A549 (cell line): Measurements from ENCODE around the gene THOC5. TPM values are rescaled to one million over a fixed set of nuclear protein-coding genes. Genes with fewer than 3 reads are reported as not detected.

Source experiments
- polyA plus RNA-seq, 4 experiments: library from polyadenylated mRNA; depleted of rRNA in 3 of 4; stranded (reverse); fragments of >200 nt; fragmentation: RNase III in 1 of 4; extraction: RNeasy Plus Mini Kit Qiagen cat#74134 plus additional on column Dnase treatment in 1 of 4; gene quantifications; 2 replicates in 3 of 4; 3 replicates in 1 of 4; pipeline ENCODE4 v1.2.3, GENCODE V29; 2011 to 2017

The THOC5 gene
- polyA plus RNA-seq, 2 of the 4 experiments (the other 2 are of a cell fraction): 24.1 to 43.3 TPM

Other genes starting within 250 kb of the THOC5 start
- gene GAS2L1, start 247.1 kb downstream of the THOC5 start, polyA plus RNA-seq (2011; rRNA removed): 6.5 and 7.6 TPM in 2 replicates
- 14.8 to 17.2 TPM (median 16.5 TPM) in 3 replicates for gene GAS2L1, start 247.1 kb downstream of the THOC5 start, polyA plus RNA-seq (2017; fragmentation: RNase III; extraction: RNeasy Plus Mini Kit Qiagen cat#74134 plus additional on column Dnase treatment)
- 0.08 and 0.28 TPM in 2 replicates for gene RASL10A, start 238.1 kb downstream of the THOC5 start, polyA plus RNA-seq (2011; rRNA removed)
- gene RASL10A, start 238.1 kb downstream of the THOC5 start, polyA plus RNA-seq (2017; fragmentation: RNase III; extraction: RNeasy Plus Mini Kit Qiagen cat#74134 plus additional on column Dnase treatment): 0.22 to 0.36 TPM (median 0.25 TPM) in 3 replicates
- 25.4 and 27.0 TPM in 2 replicates for gene AP1B1, start 165.2 kb downstream of the THOC5 start, polyA plus RNA-seq (2011; rRNA removed)
- gene AP1B1, start 165.2 kb downstream of the THOC5 start, polyA plus RNA-seq (2017; fragmentation: RNase III; extraction: RNeasy Plus Mini Kit Qiagen cat#74134 plus additional on column Dnase treatment): 22.0 to 22.9 TPM (median 22.5 TPM) in 3 replicates
- not detected in 2 replicates for gene RFPL1, start 115.2 kb downstream of the THOC5 start, polyA plus RNA-seq (2011; rRNA removed)
- not detected in 3 replicates for gene RFPL1, start 115.2 kb downstream of the THOC5 start, polyA plus RNA-seq (2017; fragmentation: RNase III; extraction: RNeasy Plus Mini Kit Qiagen cat#74134 plus additional on column Dnase treatment)
- 0.04 and 0.06 TPM in 2 replicates for gene NEFH, start 73.5 kb downstream of the THOC5 start, polyA plus RNA-seq (2011; rRNA removed)
- 0.21 to 0.29 TPM (median 0.23 TPM) in 3 replicates for gene NEFH, start 73.5 kb downstream of the THOC5 start, polyA plus RNA-seq (2017; fragmentation: RNase III; extraction: RNeasy Plus Mini Kit Qiagen cat#74134 plus additional on column Dnase treatment)
- 68.6 and 77.2 TPM in 2 replicates for gene NIPSNAP1, start 27.4 kb upstream of the THOC5 start, polyA plus RNA-seq (2011; rRNA removed)
- 80.5 to 86.1 TPM (median 85.5 TPM) in 3 replicates for gene NIPSNAP1, start 27.4 kb upstream of the THOC5 start, polyA plus RNA-seq (2017; fragmentation: RNase III; extraction: RNeasy Plus Mini Kit Qiagen cat#74134 plus additional on column Dnase treatment)
- 16.5 and 23.7 TPM in 2 replicates for gene NF2, start 49.9 kb upstream of the THOC5 start, polyA plus RNA-seq (2011; rRNA removed)
- 14.4 to 17.1 TPM (median 15.9 TPM) in 3 replicates for gene NF2, start 49.9 kb upstream of the THOC5 start, polyA plus RNA-seq (2017; fragmentation: RNase III; extraction: RNeasy Plus Mini Kit Qiagen cat#74134 plus additional on column Dnase treatment)
- gene CABP7, start 166.2 kb upstream of the THOC5 start, polyA plus RNA-seq (2011; rRNA removed): 0.05 and 0.09 TPM in 2 replicates
- gene CABP7, start 166.2 kb upstream of the THOC5 start, polyA plus RNA-seq (2017; fragmentation: RNase III; extraction: RNeasy Plus Mini Kit Qiagen cat#74134 plus additional on column Dnase treatment): 0.13 to 0.17 TPM (median 0.15 TPM) in 3 replicates
- gene ZMAT5, start 213.2 kb upstream of the THOC5 start, polyA plus RNA-seq (2011; rRNA removed): 13.3 and 14.5 TPM in 2 replicates
- 11.4 to 13.0 TPM (median 13.0 TPM) in 3 replicates for gene ZMAT5, start 213.2 kb upstream of the THOC5 start, polyA plus RNA-seq (2017; fragmentation: RNase III; extraction: RNeasy Plus Mini Kit Qiagen cat#74134 plus additional on column Dnase treatment)
- gene UQCR10, start 213.6 kb upstream of the THOC5 start, polyA plus RNA-seq (2011; rRNA removed): 115 and 143 TPM in 2 replicates
- gene UQCR10, start 213.6 kb upstream of the THOC5 start, polyA plus RNA-seq (2017; fragmentation: RNase III; extraction: RNeasy Plus Mini Kit Qiagen cat#74134 plus additional on column Dnase treatment): 171 to 204 TPM (median 179 TPM) in 3 replicates